ENCODE measurements around the gene DHX36.

Gene DHX36

GRCh38 chr3:154275965-154276364 lies 48.3 kb downstream of the DHX36 start:
- no peak for DNase-seq

- no peak for DNase-seq
Measured at GRCh38 chr3:154275292-154275691, 49.0 kb downstream of the DHX36 start.

GRCh38 chr3:154274348-154274747 lies 49.9 kb downstream of the DHX36 start:
- no peak for DNase-seq

DNA sequence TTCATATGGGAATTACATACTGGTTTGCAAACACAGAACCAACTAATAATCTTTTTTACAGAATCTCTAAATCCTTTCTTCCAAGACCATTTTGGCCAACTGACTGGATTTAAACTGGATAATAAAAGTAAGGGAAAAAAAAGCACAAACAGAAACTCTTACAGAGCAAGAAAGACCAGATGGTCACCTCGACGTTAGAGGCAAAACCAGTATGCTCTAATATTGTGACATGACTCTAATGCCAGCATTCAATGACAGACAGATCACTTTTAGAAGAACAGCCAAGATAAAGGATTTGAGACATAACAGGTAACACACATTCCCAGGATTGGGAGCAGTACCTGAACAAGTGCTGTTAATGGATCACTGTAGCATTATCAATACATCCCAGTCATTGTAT lies 50.9 kb downstream of the DHX36 start:
- no peak for DNase-seq

GRCh38 chr3:154254527-154254926 lies 69.8 kb downstream of the DHX36 start:
- DNase-seq = no peak

DNA sequence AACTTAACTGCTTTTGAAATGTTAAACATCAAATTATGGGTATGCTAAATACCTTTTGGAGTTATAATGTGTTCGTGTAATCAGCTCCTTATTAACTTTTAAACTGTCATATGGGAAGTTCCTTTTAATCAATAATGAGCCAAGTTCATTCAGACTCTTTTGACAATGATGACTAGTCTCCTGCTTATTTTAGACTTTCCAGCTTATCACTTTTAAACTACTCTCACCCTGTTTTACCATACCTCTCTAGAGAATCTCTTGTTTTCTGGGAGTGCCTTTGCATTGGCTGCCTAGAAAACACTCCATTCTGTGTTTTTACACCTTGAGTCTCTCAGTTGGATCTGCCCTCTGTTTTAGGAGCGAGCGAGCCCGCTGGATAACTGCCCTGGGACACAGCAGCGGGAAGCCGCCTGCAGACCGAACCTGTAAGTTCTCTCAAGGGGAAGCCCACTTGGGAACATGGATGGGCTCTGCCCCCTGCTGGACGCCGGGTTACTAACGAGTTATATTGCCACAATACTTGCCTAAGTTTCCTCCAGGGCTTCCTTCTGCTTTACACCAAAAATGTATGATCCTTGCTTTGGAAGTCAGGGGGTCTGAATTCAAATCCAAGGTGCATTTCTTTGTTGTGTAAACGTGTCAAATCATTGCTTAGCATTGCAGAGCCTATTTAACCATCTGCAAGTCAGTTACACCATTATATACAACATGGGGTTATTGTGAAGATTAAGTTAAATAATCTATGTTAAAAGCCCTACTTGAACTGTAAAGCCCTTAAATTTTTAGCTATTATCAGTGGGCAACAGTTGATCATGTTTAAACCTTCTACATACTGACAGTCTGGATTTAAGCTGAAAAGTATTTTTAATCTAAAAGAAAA lies 71.3 kb downstream of the DHX36 start:
- peak; percentile 17 for DNase-seq

DNA sequence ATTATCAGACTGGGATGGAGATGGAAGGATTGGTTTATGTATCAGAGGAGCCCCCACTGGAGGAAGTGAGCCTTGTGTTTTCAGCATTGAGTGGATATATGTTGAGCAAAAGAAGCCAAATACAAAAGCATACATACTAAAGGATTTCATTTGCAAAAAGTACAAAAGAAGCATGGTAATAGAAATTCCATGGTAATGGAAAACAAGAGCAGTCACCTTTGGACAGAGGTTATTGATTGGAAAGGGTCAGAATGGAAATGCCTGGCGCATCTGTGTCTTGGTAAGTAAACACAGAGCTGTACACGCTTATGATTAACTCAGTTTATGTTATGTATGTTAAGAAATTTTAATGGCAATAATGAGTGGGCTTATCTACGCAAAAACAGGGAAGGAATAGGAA lies 72.7 kb downstream of the DHX36 start:
- DNase-seq = no peak

DNA sequence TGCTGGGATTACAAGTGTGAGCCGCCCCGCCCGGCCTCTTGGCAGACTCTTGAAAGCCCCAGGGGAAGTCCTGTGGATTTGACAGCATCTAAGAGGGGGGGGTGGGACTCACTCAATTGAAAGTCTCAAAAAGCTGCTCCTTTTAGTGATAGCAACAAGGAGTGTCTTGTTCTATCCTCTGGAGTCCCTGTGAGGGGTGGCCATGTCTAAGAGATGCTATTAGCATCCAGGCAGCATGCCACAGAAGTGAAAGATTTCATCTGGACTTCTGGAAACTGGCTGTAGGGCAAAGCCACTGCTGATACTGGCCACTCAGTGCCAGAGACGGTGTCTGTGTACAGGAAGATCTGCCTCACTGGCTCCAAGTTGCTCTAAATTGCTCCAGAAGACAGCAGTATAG lies 74.0 kb downstream of the DHX36 start:
- no peak for DNase-seq

- no peak for DNase-seq
Measured at GRCh38 chr3:154247806-154248415, 76.4 kb downstream of the DHX36 start.

GRCh38 chr3:154244644-154245043 lies 79.6 kb downstream of the DHX36 start:
- DNase-seq = no peak

- no peak for DNase-seq
Measured at GRCh38 chr3:154243353-154243752, 80.9 kb downstream of the DHX36 start.

DNA sequence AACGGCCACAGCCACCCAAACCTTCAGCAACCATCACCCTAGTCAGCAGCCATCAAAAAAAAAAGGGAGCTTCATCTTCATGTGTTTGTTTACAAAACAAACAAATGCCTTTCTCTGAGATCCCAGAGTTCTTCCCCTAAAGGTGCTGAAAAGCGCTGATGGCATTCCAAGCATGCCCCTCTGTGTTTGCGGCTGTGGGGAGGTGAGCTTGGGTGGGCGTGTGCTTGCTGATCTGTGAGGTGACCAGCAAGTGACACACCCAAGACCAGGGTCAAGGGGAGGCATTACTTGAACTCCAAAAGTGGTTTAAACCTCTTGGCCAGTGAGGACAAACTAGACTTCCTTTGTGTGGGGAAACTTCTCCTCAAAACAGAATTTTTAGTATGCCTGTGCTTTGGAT lies 81.5 kb downstream of the DHX36 start:
- DNase-seq = no peak

DNA sequence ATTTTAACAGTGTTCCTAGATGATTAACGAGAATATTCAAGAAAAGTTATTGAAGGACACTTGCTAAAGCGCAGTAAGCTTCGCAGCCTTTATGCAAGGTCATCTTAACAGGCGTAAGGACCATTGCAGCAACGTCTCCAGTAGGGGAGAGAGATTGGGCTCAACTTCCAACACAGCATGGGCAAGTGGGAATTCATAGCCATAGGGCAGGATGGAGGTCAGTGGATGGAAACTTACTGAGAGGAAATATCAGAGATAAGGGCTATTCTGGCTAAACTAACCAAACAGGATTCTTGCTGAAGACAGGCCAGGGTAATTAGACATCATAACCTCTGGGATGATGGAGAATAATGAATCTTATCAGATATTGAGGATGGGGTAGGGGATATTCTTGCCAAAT lies 82.8 kb downstream of the DHX36 start:
- no peak for DNase-seq

DNA sequence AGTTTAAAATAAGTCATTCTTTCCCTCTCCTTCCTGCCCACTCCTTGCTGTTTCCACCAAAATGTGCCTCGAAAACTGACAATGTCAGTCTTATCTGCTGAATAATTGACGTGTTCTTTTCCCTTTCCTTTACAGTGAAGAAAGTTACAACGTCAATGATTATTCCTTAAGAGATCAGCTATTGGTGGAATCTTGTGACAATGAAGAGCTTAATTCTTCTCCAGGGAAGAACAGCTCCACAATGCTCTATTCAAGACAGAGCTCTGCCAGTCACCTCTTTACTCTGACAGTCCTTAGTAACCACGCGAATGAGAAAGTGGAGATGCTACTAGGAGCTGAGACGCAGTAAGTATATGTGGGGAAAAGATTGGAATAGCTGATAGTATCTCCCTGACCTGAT lies 84.1 kb downstream of the DHX36 start:
- DNase-seq = no peak

DNA sequence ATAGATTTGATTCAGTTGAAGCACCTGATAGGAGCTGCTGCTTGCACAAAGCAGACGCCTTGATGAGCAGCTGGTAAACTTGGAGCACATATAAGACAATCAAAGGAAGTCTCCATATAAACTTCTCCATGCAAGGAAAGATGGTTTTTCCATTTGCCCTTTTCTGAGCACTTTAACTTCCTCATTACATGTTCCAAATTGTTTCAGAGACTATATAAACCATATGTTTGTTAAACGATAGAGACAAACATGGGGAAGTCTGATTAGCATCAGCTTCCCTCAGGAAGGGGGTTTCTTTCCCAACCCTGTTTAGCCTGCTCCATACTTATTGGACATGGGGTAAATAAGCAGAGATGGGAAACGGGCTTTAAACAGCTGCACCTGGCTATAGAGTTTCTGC lies 88.0 kb downstream of the DHX36 start:
- DNase-seq = no peak

DNA sequence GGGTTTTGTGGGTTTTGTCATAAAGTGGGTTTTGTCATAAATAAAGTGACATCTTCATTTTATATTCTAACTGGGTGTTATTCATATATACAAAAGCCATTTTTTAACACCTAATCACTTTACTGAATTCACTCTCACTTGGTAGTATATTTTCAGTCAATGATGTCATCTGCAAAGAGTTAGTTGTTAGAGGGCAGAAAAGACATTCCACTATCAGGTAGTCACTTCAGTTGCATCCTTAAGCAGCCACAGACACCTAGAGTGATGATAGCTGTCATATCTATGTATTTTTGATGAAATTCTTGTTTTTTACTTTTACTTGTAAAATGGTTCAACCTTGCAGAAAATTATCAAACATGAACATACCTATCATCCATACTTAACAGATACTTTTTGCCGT lies 89.0 kb downstream of the DHX36 start:
- DNase-seq = no peak

DNA sequence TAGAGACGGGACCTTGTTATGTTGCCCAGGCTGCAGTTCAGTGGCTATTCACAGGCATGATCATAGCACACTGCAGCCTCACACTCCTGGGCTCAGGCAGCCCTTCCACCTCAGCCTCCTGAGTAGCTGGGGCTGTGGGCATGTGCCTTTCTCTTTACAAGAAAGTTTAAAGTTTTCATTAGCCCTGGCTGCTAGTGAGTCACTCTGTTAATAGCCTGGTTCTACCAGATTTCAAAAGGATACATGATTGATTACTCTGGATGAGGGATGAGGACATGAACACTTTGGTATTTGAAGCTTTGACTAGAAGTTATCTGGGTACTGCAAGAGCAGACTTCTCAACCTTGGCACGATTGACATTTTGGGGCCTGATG lies 95.1 kb downstream of the DHX36 start:
- no peak for DNase-seq

DNA sequence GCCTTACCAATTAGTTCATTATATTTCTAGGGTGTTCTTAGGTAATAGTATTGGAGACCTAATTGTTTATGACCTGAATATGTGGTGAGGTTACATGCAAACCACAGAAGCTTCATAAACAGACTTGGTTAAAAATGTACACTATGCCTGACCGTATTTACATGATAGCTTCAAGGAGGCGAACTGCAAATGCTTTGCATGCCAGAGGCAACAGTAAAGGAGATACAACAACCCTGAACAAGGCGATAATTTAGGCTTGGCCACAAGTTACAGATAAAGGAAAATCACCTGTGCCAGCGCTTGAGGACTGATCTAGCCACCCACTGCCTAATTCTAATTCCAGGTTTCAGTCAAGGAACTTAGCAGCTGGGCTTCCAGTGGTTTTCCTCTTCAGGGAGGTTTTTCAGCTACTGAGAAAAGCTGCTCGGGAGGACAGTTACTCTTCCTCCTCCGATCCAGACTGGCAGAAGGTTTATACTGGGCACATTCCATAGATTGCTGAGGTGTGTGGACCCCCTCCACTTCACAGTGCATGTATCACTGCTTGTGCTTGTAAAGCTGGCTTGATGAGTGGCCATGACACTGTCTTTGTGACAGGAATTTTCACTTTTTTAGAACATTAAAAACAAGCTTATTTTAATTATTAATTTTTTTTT lies 95.6 kb downstream of the DHX36 start:
- DNase-seq = no peak

- no peak for DNase-seq
Measured at GRCh38 chr3:154227531-154227930, 96.8 kb downstream of the DHX36 start.

DNA sequence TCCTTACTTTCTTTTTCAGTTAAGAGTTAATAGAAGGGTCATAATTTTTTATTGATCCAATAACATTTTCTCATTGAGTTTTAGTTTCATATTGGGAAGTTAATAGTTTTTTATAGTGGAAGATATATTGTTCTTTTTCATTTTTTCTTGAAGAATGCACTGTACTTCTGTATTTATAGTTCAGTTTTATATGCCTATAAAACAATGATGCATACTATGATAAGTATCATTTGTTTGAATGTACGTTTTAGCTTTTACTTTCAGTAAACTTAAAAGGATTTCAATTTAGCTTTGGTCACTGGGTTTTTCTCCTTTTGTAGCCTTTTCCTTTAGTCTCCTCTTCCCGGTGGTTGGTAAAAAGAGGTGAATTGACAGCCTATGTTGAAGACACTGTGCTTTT lies 98.8 kb downstream of the DHX36 start:
- no peak for DNase-seq

DNA sequence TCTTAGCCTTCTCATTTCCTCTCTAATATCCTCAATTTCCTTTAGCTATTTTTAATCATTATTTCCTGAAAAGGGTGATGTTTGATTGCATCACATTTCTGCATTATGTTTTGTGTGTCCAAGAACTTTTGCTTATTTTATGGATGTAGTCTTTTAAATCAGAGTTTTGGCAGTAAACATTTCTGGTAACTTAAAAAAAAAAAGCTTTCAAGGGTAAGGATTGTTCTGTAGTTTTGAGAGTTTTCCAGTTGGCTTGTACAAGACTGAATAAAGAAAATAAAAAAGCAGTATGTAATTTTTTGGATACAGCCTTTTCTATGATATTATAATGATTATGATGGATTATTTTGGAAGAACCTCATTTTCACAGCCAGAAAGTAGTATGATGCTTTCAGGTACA lies 99.4 kb downstream of the DHX36 start:
- no peak for DNase-seq

DNA sequence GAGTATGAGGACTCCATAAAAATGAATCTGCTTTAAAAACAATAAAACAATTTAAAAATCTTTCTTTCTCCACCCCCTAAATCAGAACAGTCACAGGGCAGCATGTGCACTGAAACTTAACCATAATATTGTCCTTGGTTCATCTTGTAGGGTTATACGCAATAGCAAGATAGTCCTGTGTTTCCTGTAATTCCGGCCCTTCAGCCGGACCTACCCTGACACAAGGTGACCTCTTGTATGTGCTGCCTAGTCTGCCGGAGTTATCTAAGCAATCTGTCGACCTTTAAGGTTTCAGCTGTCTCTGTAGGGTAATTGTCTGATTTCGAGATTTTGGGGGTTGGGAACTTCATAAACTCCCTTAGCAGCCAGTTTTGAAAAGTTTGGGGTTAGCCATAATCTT lies 99.9 kb downstream of the DHX36 start:
- DNase-seq = no peak

- no peak for DNase-seq
Measured at GRCh38 chr3:154223519-154223918, 100.8 kb downstream of the DHX36 start.

Measured in KG1 (cell line).